Measurements from ENCODE around the gene AFF3.
"Not testable (repeated sequence)": the region's sequence is repeated elsewhere in the genome, so short reads cannot be mapped to it uniquely, and the experiment has no call there.

Gene AFF3

DNA sequence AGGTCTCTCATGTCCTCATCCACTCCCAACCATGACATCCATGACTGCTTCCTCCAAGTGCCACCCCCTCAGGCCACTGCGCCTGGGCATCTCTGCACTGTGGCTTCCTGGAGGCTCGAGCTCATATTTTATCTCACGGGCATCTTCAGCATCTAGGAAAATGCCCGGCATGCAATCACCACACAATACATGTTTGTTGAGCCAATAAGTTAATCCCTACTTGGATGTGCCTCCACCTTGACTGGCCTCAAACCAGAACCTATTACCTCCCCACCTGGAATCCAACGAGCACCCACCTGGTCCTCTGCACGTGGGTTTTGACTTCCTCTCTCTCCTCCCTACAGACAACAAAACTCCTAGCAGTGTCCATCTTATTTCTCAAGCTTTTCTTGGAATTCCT, 453.7 kb downstream of the AFF3 start:
- DNase-seq = no peak

DNA sequence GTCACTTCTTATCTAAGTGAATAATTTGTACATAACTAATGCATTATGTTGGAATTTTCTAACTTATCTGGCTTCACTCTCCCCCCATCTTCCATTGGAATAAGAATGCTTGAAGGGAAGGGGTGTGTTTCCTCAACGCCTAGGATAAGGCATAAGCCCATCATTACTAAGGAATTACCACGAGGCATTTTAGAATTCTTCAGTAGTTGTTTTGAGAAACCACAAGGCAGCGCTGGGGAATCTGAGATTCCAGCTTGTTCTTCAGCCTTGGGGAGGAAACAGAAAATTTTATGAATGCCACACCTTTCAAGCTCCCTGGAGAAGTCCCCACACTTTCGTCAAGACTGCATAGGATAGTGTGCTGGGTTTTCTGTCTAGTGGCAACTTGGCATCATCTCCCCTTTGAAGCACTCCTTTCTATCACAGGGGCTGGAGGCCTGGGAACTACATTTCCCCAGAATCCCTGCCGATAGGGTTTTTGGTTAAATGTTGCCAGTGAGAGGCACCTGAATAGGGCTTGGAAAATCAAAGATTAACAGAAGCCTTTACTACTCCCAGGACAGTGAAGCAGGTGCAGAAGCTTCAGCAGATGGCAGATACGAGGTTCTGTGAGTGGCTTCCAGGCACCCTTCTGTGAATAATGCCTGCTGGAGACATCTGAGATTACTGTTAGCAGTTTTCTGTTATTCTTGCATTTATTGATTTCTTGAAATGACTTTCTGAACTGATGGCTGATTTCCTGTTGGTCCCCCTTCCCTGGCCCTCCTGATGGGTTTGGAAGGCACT, 459.9 kb downstream of the AFF3 start:
- DNase-seq = no peak

DNA sequence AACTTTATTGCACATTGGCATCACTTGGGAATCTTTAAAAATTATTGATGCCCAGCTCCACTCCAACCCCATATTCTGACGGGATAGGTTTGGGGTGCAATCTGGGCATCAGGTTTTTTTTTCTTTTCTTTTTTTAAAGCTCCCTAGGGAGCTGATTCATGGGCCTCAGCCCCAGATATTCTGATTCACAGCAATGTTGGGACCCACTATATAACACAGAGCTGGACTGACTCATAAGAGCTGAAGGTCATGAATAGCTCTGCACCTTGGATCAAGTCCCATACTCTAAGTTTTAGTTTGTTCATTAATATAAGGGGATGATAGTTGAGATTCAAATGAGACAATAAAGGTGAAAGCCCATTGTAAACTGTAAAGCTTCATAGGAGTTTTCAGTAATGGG, 461.4 kb downstream of the AFF3 start:
- no peak for DNase-seq

DNA sequence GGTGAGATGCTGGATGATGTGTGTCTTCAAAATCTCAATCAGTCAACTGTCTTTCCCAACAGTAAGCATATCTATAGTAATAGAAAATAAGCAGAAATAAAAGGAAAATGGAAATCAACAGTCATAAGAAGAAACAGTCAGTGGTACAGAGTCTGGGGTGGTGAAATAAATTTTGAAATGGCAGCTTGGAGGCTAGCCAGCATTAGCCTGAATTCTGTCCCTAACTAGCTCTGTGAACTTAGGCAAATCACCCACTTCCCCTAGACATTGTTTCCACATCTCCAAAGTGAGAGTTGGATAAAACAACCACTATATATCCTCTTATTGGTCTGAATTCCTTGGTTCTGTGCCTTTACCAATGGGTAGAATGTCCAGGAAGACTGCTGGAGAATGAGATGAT, 462.9 kb downstream of the AFF3 start:
- no peak for DNase-seq

DNA sequence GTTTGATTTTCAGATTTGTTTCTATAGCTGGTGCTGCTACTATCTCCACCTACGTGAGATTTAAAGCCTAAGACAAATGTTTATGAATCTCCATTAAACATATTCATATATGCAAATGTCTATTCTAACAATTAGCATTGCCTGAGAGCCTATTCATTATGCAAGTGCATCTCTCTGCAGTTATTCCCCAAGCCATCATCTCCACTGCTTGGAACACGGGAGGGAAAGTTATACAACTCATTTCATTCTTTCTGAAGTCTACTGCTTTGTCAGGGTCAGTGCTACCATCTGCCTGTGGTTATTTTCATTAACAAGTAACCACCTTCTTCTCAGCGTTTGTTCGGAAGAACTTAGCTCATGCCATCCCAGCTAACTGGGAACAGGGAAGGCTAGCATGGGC, 463.8 kb downstream of the AFF3 start:
- no peak for DNase-seq

DNA sequence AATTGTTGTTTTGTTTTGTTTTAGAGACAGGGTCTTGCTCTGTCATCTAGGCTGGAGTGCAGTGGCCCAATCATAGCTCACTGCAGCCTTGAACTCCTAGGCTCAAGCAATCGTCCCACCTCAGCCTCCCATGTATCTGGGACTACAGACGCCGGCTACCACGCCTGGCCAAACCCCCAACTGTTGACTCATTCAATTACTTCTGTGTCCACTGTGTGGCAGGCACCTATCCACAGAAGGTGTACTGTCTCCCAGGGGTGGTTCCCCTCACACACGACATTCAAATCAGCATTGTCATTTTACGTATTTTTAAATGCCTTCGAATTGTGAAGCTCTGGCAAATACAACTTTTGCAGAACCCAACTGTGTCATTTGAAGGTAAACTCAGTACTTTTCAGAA, 464.6 kb downstream of the AFF3 start:
- no peak for DNase-seq

- no peak for DNase-seq
These were observed 467.2 kb downstream of the AFF3 start for GRCh38 chr2:99675130-99675661.

DNA sequence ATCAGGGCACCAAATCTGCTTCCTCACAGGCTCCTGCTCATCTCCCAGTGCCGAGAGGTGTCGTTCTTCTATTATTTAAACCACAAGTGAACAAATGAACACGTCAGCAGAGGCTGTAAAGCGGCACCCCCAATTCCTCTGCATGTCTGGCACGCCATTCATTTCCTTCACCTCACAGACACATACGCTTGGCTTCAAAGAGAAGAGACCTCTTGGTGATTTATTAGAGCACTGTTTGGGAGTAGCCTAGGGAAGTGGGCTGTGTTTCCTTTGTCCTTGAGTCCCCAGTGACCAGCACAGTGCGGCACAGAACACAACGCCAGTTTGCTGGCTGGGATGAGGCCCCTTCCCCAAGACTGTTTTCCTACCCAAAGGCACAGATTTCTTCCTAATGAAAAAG, 468.3 kb downstream of the AFF3 start:
- no peak for DNase-seq

- no peak for DNase-seq
These were observed 469.5 kb downstream of the AFF3 start for GRCh38 chr2:99672766-99673350.

GRCh38 chr2:99670768-99671734, 471.3 kb downstream of the AFF3 start:
- no peak for DNase-seq

DNA sequence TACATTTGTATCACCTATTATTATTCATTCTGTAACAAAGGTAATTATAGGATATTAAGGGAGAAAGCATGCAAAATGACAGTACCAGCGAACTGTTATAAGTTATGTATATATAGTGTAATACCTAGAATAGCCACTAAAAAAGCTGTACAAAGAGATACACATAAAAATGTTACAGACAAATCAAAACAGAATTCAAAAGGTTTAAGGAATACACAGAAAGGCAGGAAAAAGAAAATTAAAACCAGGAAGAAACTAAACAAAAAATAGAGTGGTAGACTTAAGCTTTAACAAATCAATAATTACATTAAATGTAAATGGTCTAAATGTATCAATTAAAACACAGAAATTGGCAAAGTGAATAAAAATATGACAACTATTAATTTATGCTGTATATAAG, 476.1 kb downstream of the AFF3 start:
- DNase-seq = no peak

GRCh38 chr2:99663641-99664040, 478.7 kb downstream of the AFF3 start:
- DNase-seq = no peak

DNA sequence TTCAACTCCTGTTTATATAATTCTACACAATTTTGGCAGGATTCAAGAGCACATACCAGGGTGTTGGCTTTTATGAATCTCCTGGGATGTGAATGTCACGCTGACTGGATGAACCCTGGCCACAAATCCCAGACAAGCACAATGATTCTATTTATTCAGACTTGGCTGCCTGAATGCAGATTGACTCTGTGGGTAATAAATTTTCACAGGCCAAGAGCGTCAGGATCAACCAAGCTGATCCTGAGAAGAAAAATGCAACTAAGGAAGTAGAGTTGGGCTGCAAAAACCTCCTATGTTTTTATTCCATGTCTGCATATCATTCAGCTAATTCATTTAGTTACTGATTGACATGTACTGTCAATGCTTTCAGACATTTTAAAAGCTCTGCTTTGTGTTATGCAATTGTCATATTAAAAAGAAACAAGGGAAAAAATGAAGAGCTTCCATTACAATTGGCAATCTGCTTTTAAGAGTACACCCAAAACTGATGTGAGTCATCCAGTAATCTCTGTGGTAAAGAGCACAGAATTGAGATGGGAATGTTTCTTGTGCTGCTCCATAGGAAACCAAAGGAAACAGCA, 479.5 kb downstream of the AFF3 start:
- no peak for DNase-seq

DNA sequence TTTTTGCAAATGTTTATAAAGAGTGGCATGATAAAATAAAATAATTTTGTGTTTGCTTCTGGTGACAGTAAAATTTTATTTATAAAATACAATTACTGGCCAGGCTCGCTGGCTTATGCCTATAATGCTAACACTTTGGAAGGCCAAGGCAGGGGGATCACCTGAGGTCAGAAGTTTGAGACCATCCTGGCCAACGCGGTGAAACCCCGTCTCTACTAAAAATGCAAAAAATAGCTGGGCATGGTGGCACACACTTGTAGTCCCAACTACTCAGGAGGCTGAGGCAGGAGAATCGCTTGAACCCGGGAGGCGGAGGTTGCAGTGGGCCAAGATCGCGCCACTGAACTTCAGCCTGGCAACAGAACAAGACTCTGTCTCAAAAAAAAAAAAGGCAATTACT, 480.6 kb downstream of the AFF3 start:
- not testable (repeated sequence) for DNase-seq

DNA sequence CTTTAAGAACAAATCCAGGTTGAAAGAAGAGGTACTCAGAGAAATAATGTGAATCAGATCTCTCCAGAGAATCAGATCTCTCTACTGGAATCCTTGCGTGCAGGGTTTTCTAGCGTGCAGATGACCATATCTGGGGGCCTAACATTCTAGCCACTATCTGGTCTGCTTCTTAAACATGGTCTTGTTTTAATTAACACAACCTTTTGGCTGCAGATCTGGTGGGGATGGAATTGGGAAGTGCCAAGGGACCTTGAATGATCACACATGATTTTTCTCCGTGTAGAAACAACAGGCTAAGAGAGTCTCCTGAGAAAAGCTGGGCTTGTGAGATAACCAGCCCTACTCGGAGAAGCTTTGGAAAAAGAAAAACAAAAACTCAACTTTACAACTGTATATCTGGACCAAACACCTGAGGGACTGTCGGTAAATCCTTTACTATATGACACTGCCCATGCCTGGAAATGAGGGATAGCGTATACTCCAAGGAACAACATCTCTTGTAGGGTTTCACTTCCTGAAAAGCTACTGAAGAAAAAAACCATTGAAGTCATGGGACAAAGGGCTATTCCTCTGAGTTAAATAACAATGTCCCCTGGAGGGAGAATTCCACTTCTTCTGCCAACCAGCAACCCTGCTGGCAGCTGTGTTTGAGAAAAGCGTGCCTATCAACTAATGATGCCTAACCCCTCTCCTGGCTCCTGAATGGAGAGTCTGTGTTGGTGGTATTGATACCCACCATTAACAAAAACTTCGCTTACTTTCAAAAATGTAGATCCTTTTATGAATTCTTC, 481.6 kb downstream of the AFF3 start:
- DNase-seq = no peak

GRCh38 chr2:99659874-99660273, 482.5 kb downstream of the AFF3 start:
- DNase-seq = no peak

DNA sequence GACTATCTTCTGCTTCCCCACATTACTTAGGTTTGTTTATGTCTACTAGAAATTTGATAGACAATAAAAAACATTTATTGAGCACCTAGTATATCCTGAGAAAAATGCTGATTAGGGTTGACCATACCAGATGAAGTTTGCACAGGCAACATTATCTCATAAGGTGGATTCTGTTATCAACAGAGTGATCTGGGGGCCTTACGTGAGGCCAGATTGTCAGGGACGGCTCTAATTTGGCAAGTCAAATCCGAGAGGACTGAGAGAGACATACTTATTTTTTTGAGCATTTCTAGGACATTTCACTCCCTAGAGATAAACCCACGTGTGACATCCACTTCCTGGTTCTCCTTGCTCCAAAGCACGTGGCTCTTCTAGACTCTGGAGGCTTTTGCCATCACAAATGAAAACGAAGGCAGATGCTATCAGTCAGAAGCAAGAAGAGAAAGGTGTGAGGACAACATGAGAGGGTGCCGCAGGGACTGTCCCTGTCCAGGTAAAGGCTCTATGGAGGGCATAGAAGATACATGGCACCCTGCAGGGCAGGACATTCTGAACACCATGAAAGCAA, 484.6 kb downstream of the AFF3 start:
- DNase-seq = no peak

- DNase-seq = no peak
These were observed 485.4 kb downstream of the AFF3 start for GRCh38 chr2:99656994-99657393.

DNA sequence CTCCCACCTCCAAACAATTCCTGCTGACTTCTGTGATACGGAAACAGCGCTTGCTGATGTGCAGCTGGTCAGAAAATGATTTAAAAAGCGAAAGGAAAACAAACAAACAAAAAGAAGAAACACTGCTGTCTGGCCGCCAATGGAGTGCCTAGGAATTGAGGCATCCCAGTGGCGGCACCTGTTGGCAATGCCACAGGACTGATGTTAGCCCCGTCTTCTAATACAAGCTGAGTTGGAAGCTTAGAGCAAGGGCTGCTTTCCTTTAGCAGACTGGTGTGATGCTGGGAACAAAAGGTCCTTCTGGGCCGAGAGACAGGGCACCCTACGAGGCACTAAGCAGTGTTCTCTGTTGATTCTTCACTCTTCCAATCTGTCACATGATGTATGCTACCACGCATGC, 489.0 kb downstream of the AFF3 start:
- DNase-seq = no peak

DNA sequence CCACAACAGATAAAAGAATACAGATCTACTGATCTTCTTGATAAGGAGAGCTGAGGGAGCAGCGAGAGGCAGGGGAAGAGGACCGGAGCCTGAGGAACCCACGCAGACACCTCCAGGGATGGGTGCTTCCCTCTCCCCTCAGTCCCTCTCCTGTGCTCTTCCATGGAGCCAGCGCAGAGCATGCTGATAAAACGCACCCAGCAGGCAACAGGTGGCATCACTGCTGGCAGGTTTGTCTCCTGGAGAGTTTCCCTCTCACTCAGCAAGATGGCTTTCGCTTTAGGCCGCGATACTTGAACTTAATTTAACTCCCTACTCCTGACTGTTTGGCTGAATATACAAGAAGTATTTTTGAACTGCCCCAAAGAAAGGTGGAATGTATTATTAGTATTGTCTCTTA, 489.5 kb downstream of the AFF3 start:
- DNase-seq = no peak

DNA sequence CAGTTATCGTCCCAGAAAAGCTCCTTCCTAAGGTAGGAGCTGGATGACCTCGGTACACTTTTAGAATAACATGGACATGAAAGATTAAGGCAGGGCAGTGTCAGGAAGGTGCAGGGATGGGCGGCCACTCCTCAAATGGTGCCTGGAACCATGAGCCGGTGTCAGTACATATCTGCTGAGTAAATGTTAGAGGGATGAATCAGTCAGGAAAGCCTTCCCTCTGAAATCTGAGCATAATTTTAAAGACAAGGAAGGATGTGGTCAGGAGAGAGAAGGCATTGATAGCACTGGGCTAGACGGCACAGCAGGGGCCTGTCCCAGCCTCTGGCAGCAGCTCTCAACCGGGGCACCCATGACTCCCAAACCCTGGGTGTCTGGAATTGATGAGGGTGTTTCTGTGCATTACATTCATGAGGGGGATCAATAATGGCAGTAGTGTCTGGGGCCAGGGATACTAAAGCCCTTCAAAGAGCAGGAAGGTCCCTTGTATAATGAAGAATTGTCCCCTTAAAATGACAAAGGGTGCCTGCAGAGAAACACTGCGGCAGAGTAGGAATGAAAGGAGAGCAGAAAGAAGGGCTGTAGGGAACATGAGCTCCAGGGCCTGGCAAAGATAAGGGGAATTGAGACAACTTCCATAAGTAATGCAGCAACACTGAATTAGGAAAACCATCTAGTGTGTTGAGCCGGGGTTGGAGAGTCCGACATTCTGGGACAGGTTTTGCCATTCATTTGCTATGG, 490.3 kb downstream of the AFF3 start:
- no peak for DNase-seq
